Neuronal stem cell (in vitro differentiated cells): ENCODE measurements around the gene UEVLD.

Experiments
- DNase-seq: peaks from one replicate; pipeline ENCODE4 v3.0.0-alpha.2; 2013; ENCODE audit warnings: low spot score
- H2AFZ ChIP-seq: one replicate; pipeline ENCODE4 v1.6.1; 2013; ENCODE audit warnings: mild to moderate bottlenecking, low read length, inconsistent platforms
- H2AK5ac ChIP-seq: 2 replicates; pipeline ENCODE4 v1.6.1; 2013; ENCODE audit warnings: low read depth, mild to moderate bottlenecking, inconsistent platforms, low read length, moderate library complexity, mixed read lengths
- H2BK120ac ChIP-seq: 2 replicates; pipeline ENCODE4 v1.6.1; 2013; ENCODE audit warnings: low read depth, mild to moderate bottlenecking, inconsistent platforms, low read length, moderate library complexity, mixed read lengths
- H2BK12ac ChIP-seq: one replicate; pipeline ENCODE4 v1.6.1; 2013; ENCODE audit warnings: low read length, inconsistent platforms
- H2BK15ac ChIP-seq: 2 replicates; pipeline ENCODE4 v1.6.1; 2013; ENCODE audit warnings: mild to moderate bottlenecking, low read length, inconsistent platforms, mixed read lengths
- H2BK5ac ChIP-seq: one replicate; pipeline ENCODE4 v1.6.1; 2013; ENCODE audit warnings: inconsistent platforms, mild to moderate bottlenecking, low read length, moderate library complexity
- H3K14ac ChIP-seq: one replicate; pipeline ENCODE4 v1.6.1; 2013; ENCODE audit warnings: low read length, inconsistent platforms
- H3K18ac ChIP-seq: 2 replicates; pipeline ENCODE4 v1.6.1; 2013; ENCODE audit warnings: low read length, inconsistent platforms
- H3K23ac ChIP-seq: 2 replicates; pipeline ENCODE4 v1.6.1; 2013; ENCODE audit warnings: low read depth, mild to moderate bottlenecking, mixed read lengths, low read length, inconsistent platforms; ENCODE audit not compliant: poor library complexity
- H3K27ac ChIP-seq: replicated peaks from 3 replicates; pipeline ENCODE4 v1.5.1; 2013; ENCODE audit warnings: low read length, inconsistent platforms
- H3K27me3 ChIP-seq, 3 experiments: 2 replicates each; pipeline ENCODE4 v1.6.1; 2013; ENCODE audit warnings: low read length in 3 of 3, mild to moderate bottlenecking in 2 of 3, inconsistent platforms in 1 of 3, low read depth in 1 of 3, mixed read lengths in 1 of 3, moderate library complexity in 1 of 3; ENCODE audit not compliant: control insufficient read depth in 3 of 3, insufficient read depth in 3 of 3
- H3K36me3 ChIP-seq, 2 donors: replicated peaks in 1 of 2; 2 replicates each; pipeline ENCODE4 v1.6.1; 2013; ENCODE audit warnings: low read length in 2 of 2; ENCODE audit not compliant: control insufficient read depth in 2 of 2, insufficient read depth in 2 of 2
- H3K4ac ChIP-seq: 2 replicates; pipeline ENCODE4 v1.6.1; 2013; ENCODE audit warnings: inconsistent platforms, mild to moderate bottlenecking, low read length, moderate library complexity
- H3K4me1 ChIP-seq, 2 donors: 1 replicate in 1 of 2; 2 replicates in 1 of 2; pipeline ENCODE4 v1.6.1; 2013; ENCODE audit warnings: low read length in 2 of 2, low read depth in 1 of 2; ENCODE audit not compliant: control insufficient read depth in 2 of 2, insufficient read depth in 1 of 2
- H3K4me2 ChIP-seq: one replicate; pipeline ENCODE4 v1.6.1; 2013; ENCODE audit warnings: mild to moderate bottlenecking, low read length, inconsistent platforms; ENCODE audit not compliant: insufficient read depth, poor library complexity, severe bottlenecking
- H3K4me3 ChIP-seq, 2 donors: 2 replicates each; pipeline ENCODE4 v1.5.1; 2013; ENCODE audit warnings: low read length in 2 of 2, mild to moderate bottlenecking in 2 of 2, inconsistent platforms in 1 of 2, moderate library complexity in 1 of 2
- H3K79me1 ChIP-seq: one replicate; pipeline ENCODE4 v1.6.1; 2013; ENCODE audit warnings: low read depth, mild to moderate bottlenecking, inconsistent platforms, low read length, moderate library complexity
- H3K9ac ChIP-seq: one replicate; pipeline ENCODE4 v1.6.1; 2013; ENCODE audit warnings: mild to moderate bottlenecking, low read depth, low read length, inconsistent platforms; ENCODE audit not compliant: poor library complexity
- H3K9me3 ChIP-seq, 2 donors: replicated peaks in 1 of 2; 2 replicates each; pipeline versions ENCODE3 to v1.6.1; 2013; ENCODE audit warnings: low read length in 2 of 2, mild to moderate bottlenecking in 2 of 2, inconsistent platforms in 1 of 2, low read depth in 1 of 2, mixed read lengths in 1 of 2, moderate library complexity in 1 of 2; ENCODE audit not compliant: control insufficient read depth in 2 of 2, insufficient read depth in 1 of 2
- H4K8ac ChIP-seq: one replicate; pipeline ENCODE4 v1.6.1; 2013; ENCODE audit warnings: low read depth, mild to moderate bottlenecking, inconsistent platforms, low read length, moderate library complexity
- H4K91ac ChIP-seq: one replicate; pipeline ENCODE4 v1.6.1; 2013; ENCODE audit warnings: low read length, low read depth, mild to moderate bottlenecking, inconsistent platforms; ENCODE audit not compliant: poor library complexity
- WGBS, 2 donors: extraction: QIAGEN DNeasy Blood & Tissue Kit; methylation state at CpG; one replicate each; pipeline ENCODE4 v1.1.7; 2013; ENCODE audit warnings: missing lambda C conversion rate in 2 of 2, mixed read lengths in 1 of 2; ENCODE audit not compliant: insufficient read length in 2 of 2, insufficient replicate concordance in 1 of 2; ENCODE audit errors: extremely low coverage in 2 of 2; 5-methylcytosine and 5-hydroxymethylcytosine counted together

The UEVLD gene

DNA sequence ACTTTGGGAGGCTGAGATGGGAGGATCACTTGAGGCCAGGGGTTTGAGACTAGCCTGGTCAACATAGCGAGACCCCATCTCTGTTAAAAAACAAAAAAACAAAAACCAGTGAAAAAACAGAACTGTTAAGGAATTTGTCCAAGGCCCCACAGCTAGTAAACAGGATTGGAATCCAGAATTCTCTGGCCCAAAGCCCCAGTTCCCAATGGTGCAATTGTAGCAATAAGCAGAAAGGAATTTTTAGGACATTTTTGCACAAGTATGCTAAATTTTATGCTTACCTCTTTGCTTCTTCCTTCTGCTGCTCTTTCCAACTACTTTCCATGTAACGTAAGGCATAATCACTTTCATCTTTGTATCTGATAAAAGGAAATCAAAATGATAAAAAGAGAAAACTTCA lies 22.7 kb upstream of the UEVLD start:
- no peak overlapping the region for H3K18ac ChIP-seq
- H2BK120ac ChIP-seq: no peak overlapping the region
- H2AK5ac ChIP-seq: no peak overlapping the region
- no peaks in the 10 kb centered on the region for H3K79me1 ChIP-seq
- no peak overlapping the region for H3K14ac ChIP-seq
- no peaks in the 10 kb centered on the region for H3K4me1 ChIP-seq
- H2BK15ac ChIP-seq: no peak overlapping the region
- peaks cover 24 to 92% of the 10 kb centered on the region in 2 donors for H3K36me3 ChIP-seq
- no peaks in the 10 kb centered on the region for H3K9me3 ChIP-seq
- H2AFZ ChIP-seq: no peak overlapping the region
- H3K27me3 ChIP-seq: no peaks in the 10 kb centered on the region
- no CpG with 5 or more reads among the region's 2 CpGs for WGBS, 2 donors
- H3K9ac ChIP-seq: no peak overlapping the region
- H3K4me3 ChIP-seq: no peak overlapping the region
- H3K4ac ChIP-seq: no peak overlapping the region
- no peak overlapping the region for H3K23ac ChIP-seq
- H4K8ac ChIP-seq: no peak overlapping the region
- no peak for DNase-seq
- H3K4me2 ChIP-seq: no peak overlapping the region
- H2BK5ac ChIP-seq: no peak overlapping the region
- H4K91ac ChIP-seq: no peak overlapping the region
- no peak overlapping the region for H3K27ac ChIP-seq
- no peak overlapping the region for H2BK12ac ChIP-seq

GRCh38 chr11:18608376-18608775 lies 19.8 kb upstream of the UEVLD start:
- Histone ChIP-seq H2BK15ac (no peak overlapping the region), H4K91ac (no peak overlapping the region), H3K27me3 (no peaks in the 10 kb centered on the region), H3K36me3 (peaks cover 10 to 79% of the 10 kb centered on the region in 2 donors), H2BK12ac (no peak overlapping the region), H2BK120ac (no peak overlapping the region), H3K4ac (no peak overlapping the region), H3K9me3 (no peaks in the 10 kb centered on the region), H3K79me1 (peaks cover 3% of the 10 kb centered on the region), H2AFZ (no peak overlapping the region), H3K4me3 (no peak overlapping the region), H3K27ac (no peak overlapping the region), H3K23ac (no peak overlapping the region), H3K18ac (no peak overlapping the region), H3K14ac (no peak overlapping the region), H3K4me1 (no peaks in the 10 kb centered on the region), H4K8ac (no peak overlapping the region), H3K4me2 (no peak overlapping the region), H2AK5ac (no peak overlapping the region), H3K9ac (no peak overlapping the region), H2BK5ac (no peak overlapping the region)
- no CpG with 5 or more reads among the region's 3 CpGs for WGBS, 2 donors
- no peak for DNase-seq

DNA sequence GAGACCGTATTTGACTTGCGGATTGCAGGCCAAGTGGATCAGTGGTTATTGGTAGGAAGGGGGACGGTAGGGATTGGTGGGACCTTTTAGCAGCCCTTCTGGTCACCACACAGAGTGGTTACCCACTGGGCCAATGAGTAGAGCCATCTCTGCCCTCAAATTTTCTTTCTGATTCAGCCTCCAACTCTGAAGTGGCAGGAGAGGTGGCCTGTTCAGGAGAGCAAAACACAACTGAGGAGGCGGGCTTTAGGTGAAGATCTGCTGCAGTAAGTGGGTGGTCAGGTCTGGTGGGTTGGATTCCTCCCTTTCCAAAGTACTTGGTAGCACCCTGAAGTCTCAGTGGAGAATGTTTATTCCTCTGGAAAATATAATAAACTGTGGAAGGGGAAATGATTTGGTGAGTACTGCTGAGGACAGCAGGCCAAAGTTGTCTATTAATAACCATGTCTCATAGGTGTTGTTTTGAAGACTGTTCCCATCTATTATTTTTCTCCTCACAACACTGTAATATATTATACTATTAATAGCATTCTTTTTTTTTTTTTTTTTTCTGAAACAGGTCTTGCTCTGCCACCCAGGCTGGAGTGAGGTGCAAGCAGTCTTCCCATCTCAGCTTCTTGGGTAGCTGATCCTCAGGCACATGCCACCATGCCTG lies 12.5 kb upstream of the UEVLD start:
- no peak overlapping the region for H4K91ac ChIP-seq
- H2BK120ac ChIP-seq: no peak overlapping the region
- H3K4me2 ChIP-seq: no peak overlapping the region
- H3K18ac ChIP-seq: no peak overlapping the region
- peak overlapping the region; percentile 31 for H3K14ac ChIP-seq
- no peaks in the 10 kb centered on the region for H3K4me1 ChIP-seq
- peaks cover 10 to 20% of the 10 kb centered on the region in 2 donors for H3K36me3 ChIP-seq
- H2BK12ac ChIP-seq: no peak overlapping the region
- no CpG with 5 or more reads among the region's 4 CpGs for WGBS, 2 donors
- H3K4me3 ChIP-seq: no peak overlapping the region
- no peak overlapping the region for H2BK15ac ChIP-seq
- H3K27me3 ChIP-seq: no peaks in the 10 kb centered on the region
- no peak overlapping the region for H2AK5ac ChIP-seq
- no peak for DNase-seq
- H3K79me1 ChIP-seq: peaks cover 3% of the 10 kb centered on the region
- H3K9me3 ChIP-seq: peaks cover 0 to 3% of the 10 kb centered on the region in 2 donors
- no peak overlapping the region for H3K27ac ChIP-seq
- H3K9ac ChIP-seq: no peak overlapping the region
- H2AFZ ChIP-seq: no peak overlapping the region
- H2BK5ac ChIP-seq: no peak overlapping the region
- H3K4ac ChIP-seq: no peak overlapping the region
- H4K8ac ChIP-seq: no peak overlapping the region
- H3K23ac ChIP-seq: no peak overlapping the region

- Histone ChIP-seq H3K36me3 (peaks cover 16 to 18% of the 10 kb centered on the region in 2 donors), H3K27ac (no peak within 1 kb of the TSS), H3K14ac (no peak within 1 kb of the TSS), H2AK5ac (no peak within 1 kb of the TSS), H3K4me3 (no peak within 1 kb of the TSS), H3K18ac (no peak within 1 kb of the TSS), H2BK15ac (no peak within 1 kb of the TSS), H3K4ac (no peak within 1 kb of the TSS), H4K91ac (no peak within 1 kb of the TSS), H3K23ac (no peak within 1 kb of the TSS), H2AFZ (no peak within 1 kb of the TSS), H3K79me1 (peaks cover 6% of the 10 kb centered on the region), H3K9me3 (peaks cover 0 to 3% of the 10 kb centered on the region in 2 donors), H3K4me1 (no peaks in the 10 kb centered on the region), H3K9ac (no peak within 1 kb of the TSS), H3K27me3 (no peaks in the 10 kb centered on the region), H3K4me2 (no peak within 1 kb of the TSS), H4K8ac (no peak within 1 kb of the TSS), H2BK120ac (no peak within 1 kb of the TSS), H2BK5ac (no peak within 1 kb of the TSS), H2BK12ac (no peak within 1 kb of the TSS)
- WGBS, 2 donors: no CpG with 5 or more reads among the region's 7 CpGs
- no peak for DNase-seq
Measured at GRCh38 chr11:18599739-18600230, 11.3 kb upstream of the UEVLD start, which contains the start of gene MISFA. Gene MISFA, plus strand, starts transcription at chr11:18599789. Its CDS starts 140 bp downstream, at chr11:18599929.
